Psoas muscle (tissue), 8 donors: ENCODE measurements around the gene LPCAT3. TPM values are rescaled to one million over a fixed set of nuclear protein-coding genes. Genes with fewer than 3 reads are reported as not detected.
A peak's percentile ranks its signal among the peaks of the same experiment; 100 is the strongest.

Experiments
- ATAC-seq, 4 donors: fragments of 200-7000 bp; cut with Tn5 transposase; one replicate each; pipeline ENCODE4 v1.9.1; 2020; ENCODE audit warnings: moderate library complexity in 3 of 4, mild to moderate bottlenecking in 2 of 4
- DNase-seq, 2 donors: peaks; one replicate each; pipeline ENCODE4 v3.0.0-alpha.2; 2020
- H3K27ac ChIP-seq: fragments of 200-600 bp; one replicate; pipeline ENCODE4 v1.8.0; 2022
- H3K27me3 ChIP-seq, 3 donors: fragments of 200-600 bp in 1 of 3; one replicate each; pipeline versions ENCODE4 v1.6.1 to v1.8.0; 2013 to 2022; ENCODE audit warnings: low read length in 2 of 3, mild to moderate bottlenecking in 2 of 3, moderate library complexity in 1 of 3; ENCODE audit not compliant: insufficient read depth in 3 of 3
- H3K36me3 ChIP-seq, 2 donors: fragments of 200-600 bp in 1 of 2; one replicate each; pipeline versions ENCODE4 v1.6.1 to v1.8.0; 2013 to 2022; ENCODE audit warnings: low read depth in 1 of 2, mild to moderate bottlenecking in 1 of 2, moderate library complexity in 1 of 2; ENCODE audit not compliant: insufficient read depth in 1 of 2
- H3K4me1 ChIP-seq: fragments of 200-600 bp; one replicate; pipeline ENCODE4 v1.8.0; 2022
- H3K4me3 ChIP-seq: fragments of 200-600 bp; one replicate; pipeline ENCODE4 v1.8.0; 2022; ENCODE audit warnings: mild to moderate bottlenecking
- H3K9me3 ChIP-seq: fragments of 200-600 bp; one replicate; pipeline ENCODE4 v1.8.0; 2022
- CTCF ChIP-seq: fragments of 200-600 bp; IDR thresholded peaks from one replicate; pipeline ENCODE4 v1.8.0; 2022; ENCODE audit warnings: antibody characterized with exemption
- WGBS, 3 donors: extraction: QIAGEN DNeasy Blood & Tissue Kit; methylation state at CpG; one replicate each; pipeline versions ENCODE4 v1.1.6 to v1.1.7; 2013; 5-methylcytosine and 5-hydroxymethylcytosine counted together
- intact Hi-C, 2 donors: fragments of 100-400 bp; cut with DNase I; formaldehyde crosslinking; loops; one replicate each; pipeline versions ENCODE4 v1.11.0 to v1.14.2; 2022
- polyA plus RNA-seq, 3 donors: library from polyadenylated mRNA; stranded (reverse); fragments of 200-250 nt; gene quantifications; one replicate each; pipeline ENCODE4 v1.2.3, GENCODE V29; 2013
- total RNA-seq, 4 donors: library from RNA; stranded (reverse); fragmentation: NEBNext Ultra II Directional in 2 of 4; extraction: Animal tissue kit (Norgen Biotek cat#: 25700) in 2 of 4; gene quantifications; one replicate each; pipeline versions ENCODE4 v1.2.1 to v1.2.4, GENCODE V29; 2021 to 2023
- donor health status: healthy with polysubstance abuse.
- donor health status: DM: no; HTN: no; CAD: no; lungs with moderate emphysema.
- donor health status: Bipolar disorder and iron deficiency.
- donor health status: healthy.
- donor health status: DM: yes; HTN: yes; CAD: no.
- donor health status: DM: no; HTN: no; CAD: no.
- donor health status: DM: no; HTN: no; CAD: no.
- donor health status: DM: yes; HTN: yes; CAD: no.

Gene LPCAT3
- total and polyA plus RNA-seq, 7 donors = 13.9 to 56.5 (median 26.2) TPM

- H3K27me3 ChIP-seq = no peaks in the 10 kb centered on the region
- 85 to 89% (median 85%) methylated on average over 15 of the region's 15 CpGs for WGBS, 3 donors
- peak overlapping the region; percentile 50 for H3K4me3 ChIP-seq
- no peak overlapping the region for H3K27ac ChIP-seq
- H3K9me3 ChIP-seq = no peaks in the 10 kb centered on the region
- no peak for TF ChIP-seq CTCF
- no peaks in the 10 kb centered on the region for H3K36me3 ChIP-seq
- DNase-seq (no peak), ATAC-seq (no peak)
- H3K4me1 ChIP-seq = no peaks in the 10 kb centered on the region
- intact Hi-C loops = loop anchor here in 1 of 2 donors (5.0 kb wide), 1 partner anchor 79 kb away; no protein-coding TSS in a partner anchor
Measured at GRCh38 chr12:6952863-6953441, 65.3 kb downstream of the LPCAT3 start.

GRCh38 chr12:6952121-6952862 is 66.0 kb downstream of the LPCAT3 start:
- Histone ChIP-seq H3K9me3 (no peaks in the 10 kb centered on the region), H3K27me3 (no peaks in the 10 kb centered on the region), H3K4me3 (peak overlapping the region; percentile 50), H3K36me3 (peaks cover 0 to under 1% of the 10 kb centered on the region in 2 donors), H3K27ac (no peak overlapping the region), H3K4me1 (no peaks in the 10 kb centered on the region)
- intact Hi-C loops = loop anchor here in 1 of 2 donors (5.0 kb wide), 1 partner anchor 80 kb away; no protein-coding TSS in a partner anchor
- 60 to 75% (median 70%) methylated on average over 22 of the region's 22 CpGs for WGBS, 3 donors
- DNase-seq = peak in 1 of 2 donors; percentile 44
- no peak for TF ChIP-seq CTCF
- ATAC-seq = no peak

- no peaks in the 10 kb centered on the region for H3K4me1 ChIP-seq
- H3K36me3 ChIP-seq = peaks cover 0 to 5% of the 10 kb centered on the region in 2 donors
- DNase-seq (peak in 1 of 2 donors; percentile 53), ATAC-seq (no peak)
- no peaks in the 10 kb centered on the region for H3K9me3 ChIP-seq
- WGBS, 3 donors = 87 to 93% (median 87%) methylated on average over 20 of the region's 20 CpGs
- intact Hi-C loops = loop anchor here in 1 of 2 donors (5.0 kb wide), 1 partner anchor 81 kb away; no protein-coding TSS in a partner anchor
- TF ChIP-seq CTCF = no peak
- H3K27ac ChIP-seq = no peak overlapping the region
- no peaks in the 10 kb centered on the region for H3K27me3 ChIP-seq
- peak overlapping the region; percentile 50 for H3K4me3 ChIP-seq
Measured at GRCh38 chr12:6951551-6952120, 66.6 kb downstream of the LPCAT3 start.

GRCh38 chr12:6950811-6951540 is 67.3 kb downstream of the LPCAT3 start, which contains the start of gene PTPN6:
Gene PTPN6, plus strand, starts transcription at chr12:6951356. Its CDS starts 157 bp downstream, at chr12:6951513.
- peak in 1 of 4 donors; percentile 18 for ATAC-seq
- no peak for TF ChIP-seq CTCF
- DNase-seq = peak in 1 of 2 donors; percentile 81
- Histone ChIP-seq H3K4me1 (peaks cover 4% of the 10 kb centered on the region), H3K4me3 (peak within 1 kb of the TSS; percentile 50), H3K36me3 (peaks cover 0 to 12% of the 10 kb centered on the region in 2 donors), H3K9me3 (no peaks in the 10 kb centered on the region), H3K27me3 (no peaks in the 10 kb centered on the region), H3K27ac (no peak within 1 kb of the TSS)
- WGBS, 3 donors = 77 to 78% (median 77%) methylated on average over 25 of the region's 25 CpGs
- intact Hi-C loops = loop anchor here in 1 of 2 donors (5.0 kb wide), 1 partner anchor 81 kb away; no protein-coding TSS in a partner anchor
